Muscle layer of colon (tissue), 2 donors: ENCODE data around the gene VOPP1.
"Not testable (repeated sequence)": the region's sequence is repeated elsewhere in the genome, so short reads cannot be mapped to it uniquely, and the experiment has no call there.

Experiments used
- H3K27ac ChIP-seq: one replicate; pipeline ENCODE4 v1.7.0; 2013; ENCODE audit warnings: low read depth, mild to moderate bottlenecking, low read length, moderate library complexity
- H3K27me3 ChIP-seq, 2 donors: one replicate each; pipeline ENCODE4 v1.7.0; 2013; ENCODE audit warnings: low read length in 2 of 2, mild to moderate bottlenecking in 2 of 2; ENCODE audit not compliant: insufficient read depth in 2 of 2, control insufficient read depth in 1 of 2
- H3K36me3 ChIP-seq: one replicate; pipeline ENCODE4 v1.7.0; 2013; ENCODE audit warnings: mild to moderate bottlenecking, low read length; ENCODE audit not compliant: insufficient read depth
- H3K4me1 ChIP-seq: one replicate; pipeline ENCODE4 v1.7.0; 2013; ENCODE audit warnings: mild to moderate bottlenecking, low read length; ENCODE audit not compliant: insufficient read depth
- H3K4me3 ChIP-seq, 2 donors: one replicate each; pipeline ENCODE4 v1.7.0; 2013; ENCODE audit warnings: low read length in 2 of 2, low read depth in 1 of 2, mild to moderate bottlenecking in 1 of 2, moderate library complexity in 1 of 2
- H3K9ac ChIP-seq: one replicate; pipeline ENCODE4 v1.7.0; 2013; ENCODE audit warnings: low read length
- H3K9me3 ChIP-seq: one replicate; pipeline ENCODE4 v1.7.0; 2013; ENCODE audit warnings: mild to moderate bottlenecking, low read length
- donor health status: abdominal sarcoma.
- donor health status: Adenocarcinoma of cecum.

The VOPP1 gene

DNA sequence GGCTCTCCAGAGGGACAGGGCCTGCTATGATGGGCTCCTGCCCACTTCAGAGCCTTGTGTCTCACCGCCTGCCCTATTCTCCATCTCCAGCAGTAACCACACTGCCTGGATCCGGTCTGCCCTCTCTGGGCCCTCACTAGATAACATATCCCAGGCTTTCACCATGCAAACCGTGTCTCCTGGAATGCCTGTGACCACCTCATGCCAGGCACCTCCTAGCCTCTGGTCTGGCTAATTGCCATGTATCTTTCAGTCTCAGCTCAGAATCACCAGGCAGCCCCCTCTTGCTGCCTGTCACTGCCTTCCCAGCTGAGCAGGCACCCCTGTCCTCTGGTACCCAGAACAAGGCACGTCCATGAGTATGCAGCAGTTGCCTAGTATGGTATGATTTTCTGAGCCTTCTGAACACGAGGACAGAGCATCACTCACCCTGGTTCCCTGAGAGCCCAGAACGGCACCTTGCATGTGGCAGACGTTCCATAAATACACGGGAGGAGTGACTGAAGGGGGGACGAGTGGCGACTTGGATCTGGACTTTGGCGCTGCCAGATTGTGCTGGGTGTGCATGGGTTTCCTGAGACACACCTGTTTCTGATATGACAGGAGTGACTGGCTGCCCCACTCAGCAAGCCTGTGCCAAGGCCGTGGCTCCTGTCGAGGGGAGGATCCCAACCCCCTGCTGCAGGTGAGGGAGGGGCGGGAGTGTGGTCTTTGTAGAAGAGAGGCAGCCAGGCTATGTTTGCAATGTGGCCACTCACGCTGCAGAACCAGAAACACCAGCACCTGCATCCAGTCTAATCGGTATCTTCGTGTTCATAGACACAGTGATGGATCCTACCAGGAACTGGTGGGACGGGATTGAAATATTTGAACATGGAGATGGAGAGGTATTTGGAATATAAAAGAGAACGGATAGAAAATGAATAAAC is 95.2 kb downstream of the VOPP1 start:
- peaks cover 4% of the 10 kb centered on the region for H3K36me3 ChIP-seq
- no peak overlapping the region for H3K27ac ChIP-seq
- H3K27me3 ChIP-seq: no peaks in the 10 kb centered on the region
- H3K9me3 ChIP-seq: no peaks in the 10 kb centered on the region
- H3K4me1 ChIP-seq: no peaks in the 10 kb centered on the region
- H3K4me3 ChIP-seq: no peak overlapping the region
- H3K9ac ChIP-seq: no peak overlapping the region

DNA sequence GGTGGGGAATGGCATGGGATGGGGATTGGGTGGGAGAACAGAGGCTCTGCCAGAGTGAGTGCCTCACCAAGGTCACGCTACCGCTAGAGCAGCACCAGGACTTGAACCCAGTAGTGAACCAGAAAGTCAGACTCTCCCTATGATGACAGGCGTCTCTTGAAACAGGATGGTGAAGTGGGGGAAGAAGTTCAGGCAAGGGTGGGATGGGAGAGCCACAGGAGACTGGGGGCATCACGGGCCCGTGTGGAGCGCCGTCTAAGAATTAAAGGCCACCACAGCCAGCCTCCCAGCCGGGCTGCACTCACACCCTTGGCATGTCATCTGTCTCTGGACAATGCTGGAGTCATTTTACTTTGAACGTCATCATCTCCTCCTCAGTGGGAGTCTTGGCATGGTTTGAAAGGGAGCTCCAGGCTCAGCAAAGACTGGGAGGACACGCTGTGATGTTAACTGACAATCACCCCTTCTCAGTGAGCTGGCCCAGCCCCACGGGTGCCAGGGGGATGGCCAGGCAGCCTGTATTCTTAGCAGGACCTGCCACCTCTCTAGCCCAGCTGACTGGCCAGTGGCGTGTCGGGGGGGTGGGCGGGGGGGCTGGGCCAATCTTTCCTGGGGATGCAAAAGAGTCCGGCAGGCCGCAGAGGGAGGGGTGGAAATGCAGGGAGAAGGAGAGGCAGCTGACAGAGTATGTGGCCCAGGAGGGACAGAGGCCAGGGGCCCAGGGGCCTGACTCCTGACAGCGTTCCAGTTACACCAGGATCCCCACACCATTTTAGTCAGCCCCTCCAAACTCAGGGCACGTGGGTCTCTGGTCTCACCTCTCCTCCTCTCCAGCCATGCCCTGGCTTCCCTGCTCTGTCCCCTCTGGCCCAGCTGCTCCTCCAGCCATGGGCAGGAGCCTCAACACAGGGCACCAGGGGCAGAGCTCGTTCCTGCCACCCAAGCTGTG is 96.2 kb downstream of the VOPP1 start:
- Histone ChIP-seq H3K27ac (no peak overlapping the region), H3K4me1 (no peaks in the 10 kb centered on the region), H3K9ac (no peak overlapping the region), H3K36me3 (peaks cover 4% of the 10 kb centered on the region), H3K9me3 (no peaks in the 10 kb centered on the region), H3K27me3 (no peaks in the 10 kb centered on the region), H3K4me3 (no peak overlapping the region)

DNA sequence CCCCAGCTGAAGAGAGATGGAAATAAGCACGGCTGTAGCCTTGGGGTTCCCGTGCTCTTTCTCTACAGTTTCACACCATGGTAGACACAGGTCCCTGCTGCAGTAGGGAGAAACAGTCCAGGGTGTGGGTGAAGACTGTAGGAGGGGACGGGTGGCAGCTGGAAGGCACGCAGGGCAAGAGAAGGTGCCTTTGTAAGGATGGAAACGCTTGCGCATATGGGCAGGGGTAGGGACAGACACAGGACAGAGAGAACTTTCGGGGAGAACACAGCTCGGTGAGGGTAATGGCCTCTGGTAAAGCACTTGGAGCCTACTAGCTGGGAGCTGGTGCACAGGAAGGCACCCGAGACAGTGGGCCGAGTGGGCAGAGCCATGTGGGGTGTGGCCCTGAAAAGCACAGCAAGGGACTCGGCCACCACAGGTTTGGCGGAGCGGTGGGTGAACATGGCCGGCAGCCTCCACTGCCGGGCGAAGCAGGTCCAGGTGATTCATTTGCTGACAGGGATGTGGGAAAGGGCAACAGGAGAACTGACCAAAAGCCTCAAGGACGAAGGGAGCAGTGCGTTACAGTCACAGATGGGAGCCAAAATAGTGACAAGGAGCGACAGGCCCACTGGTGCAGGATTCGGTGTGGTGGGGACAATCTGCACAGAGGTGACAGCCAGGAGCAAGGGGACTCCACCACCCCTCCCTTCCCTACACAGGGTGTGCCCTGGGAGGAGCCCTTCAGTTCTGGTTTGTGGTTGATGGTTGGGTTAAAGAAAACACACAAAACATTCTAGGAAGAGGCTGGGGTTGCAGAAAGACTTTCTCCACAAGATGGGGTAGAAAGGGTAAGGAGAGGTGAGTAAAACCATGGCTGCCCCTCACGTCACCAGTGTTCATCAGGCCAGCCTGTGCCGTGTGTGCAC is 97.1 kb downstream of the VOPP1 start:
- peaks cover 4% of the 10 kb centered on the region for H3K36me3 ChIP-seq
- H3K9me3 ChIP-seq: no peaks in the 10 kb centered on the region
- no peak overlapping the region for H3K9ac ChIP-seq
- H3K4me3 ChIP-seq: no peak overlapping the region
- H3K27ac ChIP-seq: no peak overlapping the region
- H3K4me1 ChIP-seq: no peaks in the 10 kb centered on the region
- H3K27me3 ChIP-seq: no peaks in the 10 kb centered on the region

DNA sequence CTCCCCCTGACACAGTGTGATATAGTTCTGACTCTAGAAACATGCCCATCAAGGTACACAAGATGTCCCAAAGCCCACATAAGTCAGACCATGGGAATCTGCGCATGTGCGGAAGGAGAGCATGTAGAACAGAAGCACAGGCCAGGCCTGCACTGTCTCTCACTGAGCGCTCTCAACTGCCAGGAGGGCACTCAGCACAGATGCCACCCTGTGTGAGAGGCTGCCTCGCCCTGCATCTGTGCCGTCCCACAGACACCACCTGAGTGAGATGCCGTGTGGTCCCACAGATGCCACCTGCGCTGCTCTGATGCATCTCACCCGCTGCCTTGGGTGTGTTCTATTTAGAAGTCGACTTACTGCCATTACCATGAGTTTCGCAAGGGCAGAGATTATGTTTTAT is 98.4 kb downstream of the VOPP1 start:
- no peaks in the 10 kb centered on the region for H3K27me3 ChIP-seq

DNA sequence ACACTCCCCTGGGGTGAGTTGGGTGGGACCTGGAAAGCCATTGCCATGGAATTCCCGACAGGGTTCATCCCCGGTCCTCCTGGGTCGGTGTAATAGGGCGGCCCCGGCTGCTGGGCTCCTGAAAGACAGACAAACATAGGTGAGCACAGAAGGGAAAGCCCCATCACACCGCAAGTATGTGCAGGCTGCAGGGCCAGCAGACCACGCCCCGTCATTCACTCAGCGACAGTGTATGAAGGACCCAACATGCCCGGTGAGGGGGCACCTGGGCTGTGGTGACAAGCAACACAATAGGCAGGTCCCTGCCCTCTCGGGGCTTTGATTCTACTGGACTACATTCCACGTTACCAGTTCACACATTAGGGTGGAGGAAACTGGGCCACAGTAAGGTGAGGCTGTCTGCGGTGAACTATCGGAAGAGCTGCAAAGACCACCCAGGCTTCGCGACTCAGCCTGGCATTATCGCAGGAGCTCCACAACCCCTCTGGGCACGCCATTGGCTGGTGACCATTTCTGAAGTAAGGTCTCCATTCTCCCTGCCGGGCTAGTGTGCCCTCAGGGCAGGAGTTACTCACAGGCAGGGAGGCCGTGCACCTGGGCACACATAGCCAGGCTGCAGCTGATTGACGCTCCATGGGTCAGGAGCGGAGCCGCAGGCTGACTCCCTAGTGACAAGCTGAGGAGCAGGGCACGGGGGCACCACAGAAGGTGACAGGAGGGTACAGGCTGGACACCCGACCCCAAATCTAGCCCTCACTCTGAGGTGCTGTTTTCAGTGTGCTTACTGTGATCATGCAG is 99.2 kb downstream of the VOPP1 start:
- Histone ChIP-seq H3K4me3 (no peak overlapping the region), H3K9me3 (no peaks in the 10 kb centered on the region), H3K27me3 (no peaks in the 10 kb centered on the region), H3K27ac (no peak overlapping the region), H3K9ac (no peak overlapping the region), H3K4me1 (no peaks in the 10 kb centered on the region), H3K36me3 (peaks cover 4% of the 10 kb centered on the region)

More for the DNA sequence above, 98.4 kb downstream of the VOPP1 start:
- H3K4me3 ChIP-seq: no peak overlapping the region
- H3K36me3 ChIP-seq: peaks cover 4% of the 10 kb centered on the region
- no peak overlapping the region for H3K27ac ChIP-seq
- H3K9me3 ChIP-seq: no peaks in the 10 kb centered on the region
- no peaks in the 10 kb centered on the region for H3K4me1 ChIP-seq
- no peak overlapping the region for H3K9ac ChIP-seq

DNA sequence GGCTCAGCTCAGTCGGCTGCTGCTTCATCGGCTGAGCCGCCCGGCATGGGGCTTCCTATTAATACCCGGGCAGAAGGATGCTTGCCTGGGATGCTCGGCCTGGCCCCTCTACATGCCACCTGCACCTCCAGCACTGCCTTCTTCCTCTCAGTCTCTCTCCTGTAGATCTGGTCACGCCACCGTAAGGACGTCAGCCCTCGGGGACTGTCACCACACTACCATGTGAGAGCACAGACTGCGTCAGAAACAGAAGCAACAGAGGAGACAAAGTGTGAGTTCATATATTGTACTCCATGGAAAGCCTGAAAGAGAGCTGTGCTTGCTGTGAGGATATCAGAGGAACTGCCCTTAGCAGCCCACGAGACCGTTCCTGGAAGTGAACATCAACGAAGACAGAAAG is 99.9 kb downstream of the VOPP1 start:
- not testable (repeated sequence) for H3K4me1 ChIP-seq

DNA sequence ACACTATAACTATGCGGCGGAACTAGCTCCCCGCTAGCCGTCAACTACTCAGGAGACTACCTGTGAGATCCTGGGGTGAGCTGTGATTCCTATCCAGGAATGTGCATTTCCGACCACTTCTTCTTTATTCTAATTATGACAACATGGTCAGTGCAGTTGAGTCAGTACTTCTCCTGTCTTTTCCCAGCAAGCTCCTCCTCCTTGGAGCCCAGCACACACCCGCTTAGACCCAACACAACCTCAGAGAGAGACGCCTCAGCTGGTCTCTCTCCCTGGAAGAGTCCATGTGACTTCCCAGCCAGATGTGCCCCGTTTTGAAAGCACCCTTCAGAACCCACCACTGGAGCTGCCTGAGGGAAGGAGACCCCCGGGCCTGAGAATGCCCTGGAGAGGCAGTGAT is 100.7 kb downstream of the VOPP1 start:
- not testable (repeated sequence) for H3K27me3 ChIP-seq, H3K36me3 ChIP-seq, H3K9ac ChIP-seq, H3K4me1 ChIP-seq, H3K4me3 ChIP-seq, H3K27ac ChIP-seq, H3K9me3 ChIP-seq

More for the DNA sequence above, 99.9 kb downstream of the VOPP1 start:
- not testable (repeated sequence) for H3K9me3 ChIP-seq, H3K9ac ChIP-seq, H3K4me3 ChIP-seq, H3K36me3 ChIP-seq, H3K27ac ChIP-seq, H3K27me3 ChIP-seq

DNA sequence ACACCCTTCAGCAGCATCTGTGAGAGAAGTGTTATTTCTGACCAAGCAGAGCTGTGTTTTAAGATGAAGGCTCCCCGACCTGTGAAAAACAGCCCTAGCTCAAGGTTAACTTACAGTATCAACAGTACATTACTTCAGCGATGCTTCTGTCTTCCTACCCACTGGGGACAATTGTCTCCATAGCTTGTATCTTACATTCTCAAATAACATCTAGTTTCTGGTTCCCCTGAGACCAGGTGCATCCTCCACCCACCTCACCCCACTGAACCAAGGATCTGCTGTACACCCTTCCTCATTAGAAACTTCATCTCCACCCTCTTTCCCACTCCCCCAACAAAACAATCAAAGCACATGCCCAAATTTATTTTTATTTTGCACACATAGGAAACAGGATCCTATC is 102.0 kb downstream of the VOPP1 start:
- H3K36me3 ChIP-seq: peaks cover 4% of the 10 kb centered on the region
- H3K4me1 ChIP-seq: no peaks in the 10 kb centered on the region
- no peak overlapping the region for H3K9ac ChIP-seq
- no peak overlapping the region for H3K4me3 ChIP-seq
- no peak overlapping the region for H3K27ac ChIP-seq
- H3K27me3 ChIP-seq: no peaks in the 10 kb centered on the region
- H3K9me3 ChIP-seq: no peaks in the 10 kb centered on the region

DNA sequence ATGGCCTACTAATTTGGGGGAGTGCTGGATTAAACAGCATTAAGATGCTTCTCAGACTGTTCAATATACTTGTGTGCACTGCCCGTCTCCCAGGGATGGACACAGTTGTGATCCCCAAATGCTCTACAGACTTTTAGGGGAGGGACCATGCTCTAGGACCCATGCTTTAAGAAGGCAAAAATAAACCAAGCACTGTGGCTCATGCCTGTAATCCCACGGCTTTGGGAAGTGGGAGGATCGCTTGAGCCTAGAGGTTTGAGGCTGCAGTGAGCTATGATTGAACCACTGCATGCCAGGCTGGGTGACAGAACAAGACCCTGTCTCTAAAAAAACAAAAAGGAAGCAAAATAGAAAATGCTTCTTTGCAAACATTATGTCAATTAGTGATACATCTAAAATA is 102.6 kb downstream of the VOPP1 start:
- Histone ChIP-seq H3K9ac (no peak overlapping the region), H3K4me1 (no peaks in the 10 kb centered on the region), H3K27me3 (no peaks in the 10 kb centered on the region), H3K9me3 (no peaks in the 10 kb centered on the region), H3K36me3 (peaks cover 4% of the 10 kb centered on the region), H3K27ac (no peak overlapping the region), H3K4me3 (no peak overlapping the region)

DNA sequence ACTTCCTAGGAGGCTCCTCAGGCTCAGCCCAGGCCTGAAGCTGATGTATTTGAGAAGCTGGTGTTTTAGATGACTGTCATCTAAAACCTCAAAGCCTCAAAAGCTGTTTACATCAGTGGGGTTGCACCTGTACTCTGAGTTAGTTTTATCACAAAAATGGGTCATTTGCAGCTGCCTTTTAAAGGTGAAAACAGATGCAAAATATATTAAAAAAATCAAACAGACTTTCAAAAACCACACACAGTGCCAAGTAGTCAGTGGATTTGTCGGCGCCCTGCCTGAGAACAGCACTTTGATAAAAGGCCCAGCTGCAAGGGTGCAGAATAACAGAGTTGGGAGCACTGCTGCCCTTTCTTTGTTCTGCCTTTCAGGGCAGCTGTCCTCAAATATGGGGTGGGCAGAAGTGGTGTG is 103.0 kb downstream of the VOPP1 start:
- Histone ChIP-seq H3K4me1 (no peaks in the 10 kb centered on the region), H3K27ac (no peak overlapping the region), H3K9me3 (no peaks in the 10 kb centered on the region), H3K27me3 (no peaks in the 10 kb centered on the region), H3K36me3 (peaks cover 7% of the 10 kb centered on the region), H3K9ac (no peak overlapping the region), H3K4me3 (no peak overlapping the region)
